Stimulated activated CD8-positive, alpha-beta memory T cell treated with anti-CD3 and anti-CD28 coated beads, Interleukin-7, amount 100 ng/mL, for 48 hours (primary cell): Measurements from ENCODE around the gene TLX1.

ENCODE experiments used
- DNase-seq, 2 donors: peaks; one replicate each; pipeline ENCODE4 v3.0.0-alpha.2; 2020; ENCODE audit warnings: low read depth in 1 of 2; ENCODE audit errors: extremely low read depth in 1 of 2

TLX1 gene

DNA sequence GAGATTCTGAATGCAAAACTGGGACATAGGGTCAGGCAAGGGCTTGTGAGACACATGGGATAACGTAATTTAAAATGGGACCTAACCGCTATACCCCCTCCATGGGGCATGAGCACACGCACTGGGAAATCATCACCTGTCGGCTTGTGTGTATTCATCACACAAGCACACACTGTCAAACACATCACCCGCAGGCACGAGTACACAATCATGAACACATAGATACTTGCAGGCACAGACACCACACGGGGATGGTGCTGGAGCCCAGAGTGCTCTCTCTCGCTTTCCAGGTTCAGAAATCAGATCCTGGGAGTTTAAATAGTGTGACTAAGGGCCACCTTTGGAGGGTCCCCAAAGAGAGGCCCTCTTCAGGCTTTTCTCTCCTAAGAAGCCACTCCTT, 19.6 kb upstream of the TLX1 start:
- no peak for DNase-seq

DNA sequence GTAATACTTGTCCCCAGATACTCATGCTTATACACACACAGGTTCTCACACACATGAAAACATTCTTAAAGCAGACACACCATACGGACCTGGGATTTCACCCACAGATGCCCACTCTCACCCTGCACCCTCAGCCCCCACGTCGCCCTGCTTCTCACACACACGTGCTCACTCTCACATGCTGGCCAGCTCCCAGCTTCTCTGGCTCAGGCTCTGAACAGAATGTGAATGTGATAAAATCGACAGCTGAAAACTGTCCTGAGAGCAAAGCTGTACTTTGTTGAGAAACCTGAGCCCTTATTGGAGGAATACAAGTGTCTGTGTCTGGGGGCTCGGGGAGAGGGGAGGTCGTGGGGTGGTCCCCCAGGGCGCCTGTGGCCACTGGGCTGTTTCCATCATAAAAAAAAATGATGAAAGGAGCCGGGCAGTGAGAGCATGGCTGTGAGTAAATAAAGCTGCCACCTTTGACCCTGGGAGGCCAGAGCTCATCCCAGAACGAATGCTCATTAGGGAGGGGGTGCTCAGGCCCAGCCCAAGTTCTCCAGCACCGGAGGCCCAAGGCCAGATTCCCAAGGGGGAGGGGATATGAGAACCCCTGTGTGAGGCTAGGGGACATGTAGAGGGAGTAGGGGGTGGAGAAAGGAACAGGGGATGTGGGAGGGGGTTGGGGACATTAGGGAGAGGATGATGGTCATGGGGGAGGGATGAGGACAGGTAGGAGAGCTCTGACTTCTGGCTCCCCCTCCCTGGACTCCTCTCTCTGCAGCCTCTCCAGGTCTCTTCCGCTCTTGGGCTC, 18.1 kb upstream of the TLX1 start:
- DNase-seq = no peak

DNA sequence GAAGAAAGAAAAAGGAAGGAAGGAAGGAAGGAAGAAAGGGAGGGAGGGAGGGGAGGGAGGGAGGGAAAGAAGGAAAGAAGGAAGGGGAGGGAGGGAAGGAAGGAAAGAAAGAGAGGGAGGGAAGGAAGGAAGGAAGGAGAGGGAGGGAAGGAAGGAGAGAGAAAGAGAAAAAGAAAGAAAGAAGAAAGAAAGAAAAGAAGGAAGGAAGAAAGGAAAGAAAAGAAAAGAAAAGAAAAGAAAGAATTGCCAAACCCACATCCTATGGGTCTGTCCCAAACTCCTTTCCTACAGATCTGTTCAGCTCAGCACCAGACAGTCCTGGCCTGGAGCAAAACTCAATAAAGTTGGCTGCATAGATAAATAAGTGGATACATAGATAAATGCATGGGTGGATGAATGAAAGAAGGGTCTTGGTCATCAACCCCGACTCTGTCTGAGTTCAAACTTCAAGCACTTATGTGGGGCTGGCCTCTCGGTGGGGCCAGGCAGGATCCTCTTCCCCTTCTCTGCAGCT, 17.2 kb upstream of the TLX1 start:
- no peak for DNase-seq

DNA sequence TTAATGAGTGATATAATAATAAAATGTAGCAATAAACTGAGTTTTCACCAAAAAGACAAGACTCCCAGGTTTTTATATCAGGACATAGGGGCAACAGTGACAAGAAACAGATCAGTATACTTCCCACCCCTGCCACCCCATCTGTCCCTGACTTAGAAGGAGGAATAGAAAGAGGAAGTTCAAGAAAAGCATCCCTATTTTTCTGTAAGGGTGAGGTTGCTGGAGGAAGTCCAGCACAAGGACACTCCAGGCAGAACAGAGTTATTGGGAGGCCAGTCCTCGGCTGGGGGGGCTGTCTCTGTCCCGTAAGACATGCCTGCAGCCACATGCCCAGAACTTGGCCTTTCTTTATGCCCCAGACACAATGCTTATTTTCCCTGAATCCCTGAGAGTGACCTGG, 16.5 kb upstream of the TLX1 start:
- no peak for DNase-seq

DNA sequence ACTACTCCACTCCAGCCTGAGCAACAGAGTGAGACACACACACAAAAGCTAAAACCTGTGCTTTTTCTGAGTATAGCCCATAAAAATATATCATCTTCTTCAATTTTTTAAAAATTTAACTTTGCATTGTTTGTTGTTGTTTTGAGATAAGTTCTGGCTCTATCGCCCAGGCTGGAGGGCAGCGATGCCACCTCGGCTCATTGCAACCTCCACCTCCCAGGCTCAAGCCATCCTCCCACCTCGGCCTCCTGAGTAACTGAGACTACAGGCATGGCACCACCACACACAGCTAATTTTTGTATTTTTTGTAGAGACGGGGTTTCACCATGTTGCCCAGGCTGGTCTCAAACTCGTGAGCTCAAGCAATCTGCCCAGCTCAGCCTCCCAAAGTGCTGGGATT, 14.3 kb upstream of the TLX1 start:
- DNase-seq = no peak

DNA sequence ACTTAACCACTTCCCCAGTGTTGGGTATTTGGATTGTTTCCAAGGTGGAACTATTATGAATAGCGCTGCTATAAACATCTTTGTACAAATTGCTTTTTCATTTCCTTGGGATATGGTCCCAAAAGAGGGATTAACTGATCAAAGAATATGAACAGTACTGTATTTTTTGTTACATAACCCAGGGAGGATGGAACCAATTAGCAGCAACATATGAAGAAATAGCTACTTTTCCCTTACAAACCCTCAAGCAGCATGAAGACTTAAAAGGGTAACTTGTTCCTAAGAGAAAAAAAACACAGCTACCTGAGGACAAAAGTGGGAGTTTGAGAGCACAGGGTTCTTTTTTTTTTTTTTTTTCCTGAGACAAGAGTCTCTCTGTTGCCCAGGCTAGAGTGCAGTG, 13.1 kb upstream of the TLX1 start:
- no peak for DNase-seq

DNA sequence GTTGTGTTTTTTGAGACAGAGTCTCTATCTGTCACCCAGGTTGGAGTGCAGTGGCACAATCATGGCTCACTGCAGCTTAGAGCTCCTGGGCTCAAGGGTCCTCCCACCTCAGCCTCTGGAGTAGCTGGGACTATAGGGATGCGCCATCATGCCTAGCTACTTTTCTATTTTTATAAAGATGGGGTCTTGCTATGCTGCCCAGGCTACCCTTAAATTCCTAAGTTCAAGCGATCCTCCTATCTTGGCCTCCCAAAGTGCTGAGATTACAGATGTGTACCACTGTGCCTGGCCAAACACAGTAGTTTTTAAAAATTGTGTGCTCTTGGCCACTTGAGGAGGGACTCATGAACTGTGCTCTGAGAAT, 10.6 kb upstream of the TLX1 start:
- DNase-seq = no peak

DNA sequence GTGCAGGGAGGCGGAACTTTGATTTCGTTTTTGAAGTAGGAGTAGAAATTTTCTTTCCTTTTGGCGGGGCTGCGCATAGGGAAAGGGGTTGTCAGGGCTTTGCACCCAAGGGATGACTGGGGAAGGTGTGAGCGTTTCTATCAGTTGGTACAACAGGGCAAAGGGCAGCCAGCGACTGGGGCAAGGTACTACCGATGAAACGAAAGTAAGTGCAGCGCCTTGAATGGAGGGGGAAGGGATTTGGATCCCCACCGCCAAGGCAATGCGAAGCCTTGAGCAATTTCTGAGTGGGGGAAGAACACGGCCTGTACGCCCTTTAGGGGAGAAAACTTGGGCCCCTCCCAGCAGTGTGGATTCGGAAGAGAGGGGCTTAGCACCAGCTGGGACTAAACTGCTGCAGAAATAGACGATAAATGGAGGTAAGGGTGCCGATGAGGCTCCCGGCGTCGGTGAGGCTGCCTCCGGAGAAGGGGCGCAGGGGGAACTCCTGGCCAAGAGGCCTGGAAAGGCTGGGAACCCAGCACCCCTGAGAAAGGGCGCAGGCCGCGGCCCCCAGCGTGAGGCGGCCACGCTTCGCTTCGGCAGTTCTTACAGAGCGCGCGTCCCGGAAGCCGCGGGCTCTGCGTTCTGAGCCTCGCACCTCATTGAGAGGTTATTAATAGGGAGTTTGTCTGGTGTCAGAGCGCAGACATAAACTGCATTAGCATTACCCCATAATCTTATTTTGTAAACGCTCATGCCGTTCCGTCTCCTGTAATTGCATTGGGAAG, 10.0 kb upstream of the TLX1 start:
- DNase-seq = no peak

DNA sequence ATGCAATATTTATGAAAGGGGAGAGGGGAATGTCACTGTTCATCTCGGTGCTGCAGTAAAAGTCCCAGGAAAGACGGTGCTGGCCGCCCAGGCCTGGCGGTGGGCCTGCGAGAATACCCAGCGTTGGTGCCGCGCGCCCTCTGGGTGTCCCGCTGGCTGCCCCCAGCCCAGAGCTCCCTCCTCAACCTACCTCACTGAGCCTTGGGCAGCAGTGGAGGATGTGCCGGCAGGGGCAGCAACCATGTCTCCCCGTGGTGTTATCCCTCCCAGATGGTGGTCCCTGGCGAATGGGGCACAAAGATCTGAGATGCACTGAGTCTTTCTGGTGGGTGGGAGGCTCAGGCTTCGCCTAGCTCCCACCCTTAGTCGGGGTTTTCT, 9.5 kb upstream of the TLX1 start:
- DNase-seq = no peak

DNA sequence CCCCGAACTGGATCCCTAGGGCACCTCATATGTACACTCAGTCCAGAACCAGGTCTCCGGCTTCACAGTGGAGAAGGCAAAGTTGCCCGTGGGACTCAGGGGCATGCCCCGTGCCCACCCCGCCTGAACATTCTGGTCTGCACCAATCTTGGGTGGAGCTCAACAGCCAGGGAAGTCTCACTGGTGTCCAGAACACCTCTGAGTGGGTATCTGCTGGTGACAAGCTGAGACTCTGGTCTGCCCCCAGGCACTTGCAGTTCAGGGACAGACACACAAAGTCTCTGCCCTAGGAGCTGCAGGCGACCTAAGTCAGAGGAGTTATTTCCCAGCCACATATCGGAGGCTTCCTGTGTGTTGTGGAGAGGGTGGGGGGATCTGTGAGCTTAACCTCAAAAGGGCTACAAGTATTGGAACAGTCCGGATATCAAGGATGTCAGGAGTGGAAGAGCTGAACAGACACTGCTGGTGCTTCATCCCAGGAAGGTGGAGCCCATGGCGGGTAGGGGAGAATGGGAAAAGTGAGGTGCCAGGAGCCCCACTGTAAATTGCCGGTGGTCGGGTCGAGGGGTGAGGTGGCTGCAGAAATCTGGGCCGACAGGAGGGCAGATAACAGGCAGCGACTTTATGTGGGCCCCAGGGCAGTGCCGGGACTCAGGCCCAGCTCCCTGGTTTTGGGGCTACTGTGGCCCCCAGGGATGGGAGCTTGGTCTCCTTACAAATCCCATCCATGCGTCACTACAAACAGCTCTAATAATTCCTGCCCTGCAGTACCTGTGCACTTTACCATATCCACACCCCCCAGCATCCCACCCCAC, 8.6 kb upstream of the TLX1 start:
- DNase-seq = no peak

DNA sequence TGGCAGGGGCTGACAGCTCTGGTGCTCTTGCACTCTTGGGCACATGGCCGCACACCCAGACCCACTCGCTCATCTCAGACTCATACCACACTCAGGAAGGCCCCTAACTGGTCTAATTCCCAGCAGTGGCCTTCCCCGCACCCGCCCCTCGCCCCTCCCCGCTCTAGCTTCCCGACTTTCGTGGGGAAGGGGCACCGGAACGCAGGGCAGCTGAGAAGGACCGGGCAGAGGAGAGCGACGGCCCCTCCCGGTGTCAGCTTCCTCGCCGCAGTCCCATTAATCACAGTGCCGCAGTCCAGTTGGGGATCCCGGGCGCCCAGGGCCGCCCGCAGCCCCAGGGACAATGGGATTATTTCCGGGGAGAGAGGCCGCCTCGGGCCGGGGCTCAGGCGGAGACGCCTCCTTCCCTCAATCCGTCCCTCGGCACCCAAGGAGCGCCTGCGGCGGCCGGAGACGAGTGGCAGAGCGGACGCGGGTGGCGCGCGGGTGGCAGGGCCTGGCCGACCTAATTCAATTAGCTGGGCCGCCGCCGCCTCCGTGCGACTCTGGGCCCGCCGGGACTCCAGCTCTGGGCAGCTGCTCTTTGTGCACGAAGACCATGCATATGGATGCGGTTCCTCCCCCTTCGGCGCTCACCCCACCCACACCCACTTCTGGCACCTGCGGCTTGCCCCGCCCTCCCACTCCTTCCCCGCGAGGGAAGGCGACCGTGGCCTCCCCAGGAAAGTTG, 7.8 kb upstream of the TLX1 start:
- DNase-seq = no peak

DNA sequence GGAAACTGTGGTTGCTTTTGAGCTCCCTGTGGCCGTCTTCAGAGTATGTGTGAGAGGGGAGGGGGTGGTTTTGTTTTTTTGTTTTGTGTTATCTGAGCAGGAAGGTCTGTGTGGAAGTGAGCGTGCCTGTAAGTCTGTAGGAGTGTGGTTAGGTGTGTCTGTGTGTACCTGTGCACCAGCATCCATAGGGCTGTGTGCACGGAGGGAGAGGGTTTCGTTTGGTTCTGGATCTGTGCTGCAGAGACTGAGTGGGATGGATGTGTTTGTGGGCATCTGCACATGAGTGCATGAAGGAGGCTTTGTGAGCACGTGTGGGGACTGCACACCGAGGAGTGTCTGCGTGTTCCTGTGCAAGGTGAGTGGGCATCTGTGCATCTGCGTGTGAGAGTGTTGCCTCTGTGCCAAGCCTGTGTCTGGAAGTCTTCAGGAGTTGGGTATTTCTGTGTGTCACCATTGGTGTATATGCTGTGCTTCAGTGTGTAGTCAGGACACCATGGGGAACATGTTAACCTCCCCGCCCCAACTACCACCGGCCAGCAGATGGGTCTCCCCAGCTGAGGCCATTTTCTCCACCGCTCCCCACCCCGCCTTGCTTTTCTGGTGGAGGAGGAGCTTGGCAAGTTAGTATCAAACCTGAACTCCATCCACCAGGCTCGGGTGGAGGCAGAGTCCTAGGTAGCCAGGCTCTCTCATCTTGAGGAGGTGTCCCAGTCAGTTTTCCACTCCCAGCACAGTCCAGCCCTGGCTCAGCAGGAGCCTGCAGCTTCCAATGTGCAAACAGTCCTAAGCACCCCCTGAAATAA, 7.1 kb upstream of the TLX1 start:
- no peak for DNase-seq

DNA sequence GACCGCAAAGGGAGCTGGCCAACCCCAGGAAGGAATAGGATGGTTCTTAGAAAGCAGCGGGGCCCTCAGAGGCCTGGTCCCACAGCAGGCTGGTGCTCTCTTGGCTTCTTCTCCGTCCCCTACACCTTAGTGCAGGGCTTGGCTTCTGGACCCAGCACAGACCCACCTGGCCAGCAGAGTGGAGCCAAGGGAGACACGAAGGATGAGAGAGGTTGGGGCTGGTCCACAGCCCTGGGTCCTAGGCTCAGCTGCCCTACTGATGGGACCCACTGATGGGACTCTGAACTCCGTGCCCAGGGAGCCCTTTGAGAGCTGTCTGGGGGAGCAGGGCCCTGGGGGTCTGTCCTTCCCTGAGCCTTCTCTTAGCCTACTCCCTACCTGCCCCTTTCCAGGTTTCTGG, 6.2 kb upstream of the TLX1 start:
- no peak for DNase-seq

DNA sequence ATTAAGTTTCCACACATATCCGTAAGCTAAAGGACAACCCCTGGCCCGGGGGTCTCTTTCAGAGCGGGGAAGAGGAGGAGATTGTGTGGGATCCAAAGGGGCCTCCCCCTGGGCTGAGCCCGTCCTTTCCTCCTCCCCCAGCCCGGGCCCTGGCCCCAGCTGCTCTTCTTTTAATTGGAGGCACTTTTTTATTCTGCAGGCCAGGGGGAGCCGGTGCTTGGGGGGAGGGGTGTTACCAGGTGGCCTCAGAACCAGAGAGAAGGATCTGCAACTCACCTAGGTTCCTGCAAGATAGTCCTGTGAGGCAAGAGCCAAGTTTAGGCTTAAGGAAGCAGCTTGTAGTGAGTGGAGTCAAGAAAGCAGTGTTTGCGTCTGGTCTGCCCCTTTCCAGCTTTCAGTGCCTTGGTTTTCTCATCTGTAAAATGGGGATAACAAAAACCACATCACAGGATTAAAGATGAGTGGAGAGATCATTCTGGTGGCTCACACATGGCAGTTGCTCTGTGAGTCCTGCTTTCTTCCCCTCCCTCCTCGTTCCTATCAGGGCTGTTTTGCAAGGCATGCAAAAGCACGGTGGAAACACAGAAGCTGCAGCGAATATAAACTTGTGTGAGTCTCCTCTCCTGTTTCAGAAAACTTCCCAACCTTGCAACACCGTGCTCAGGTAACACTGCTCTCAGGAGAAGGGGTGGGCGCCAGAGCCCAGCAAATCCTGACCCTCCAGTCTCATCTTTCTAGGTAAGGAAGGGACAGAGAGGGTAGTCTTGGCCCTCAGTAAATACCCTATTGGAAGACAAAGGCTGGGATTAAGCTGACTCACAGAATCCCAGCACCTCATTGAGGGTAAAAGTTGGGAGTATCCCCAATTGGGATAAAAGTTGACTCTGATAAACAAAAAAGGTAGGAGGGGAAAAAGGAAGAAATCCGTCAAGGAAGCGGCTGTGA, 4.1 kb upstream of the TLX1 start:
- no peak for DNase-seq

DNA sequence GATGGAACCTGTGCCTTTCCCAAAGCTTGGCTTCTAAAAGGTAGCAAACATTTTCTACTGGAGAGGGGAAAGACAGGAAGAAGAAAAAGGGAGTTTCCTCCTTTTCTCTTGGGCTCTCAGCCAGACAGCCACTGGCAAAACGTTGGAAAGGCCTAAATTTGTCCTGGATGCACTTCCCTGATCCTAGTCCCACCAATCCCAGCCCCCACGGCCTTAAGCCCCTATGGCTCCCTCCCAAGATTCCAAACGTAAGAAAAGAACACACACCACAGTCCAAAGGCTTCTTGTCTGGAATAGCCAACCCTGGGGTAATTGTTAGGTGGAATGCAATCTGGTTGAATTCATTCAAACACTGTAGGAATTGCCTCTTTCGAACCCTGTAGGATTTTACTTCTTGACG, 959 bp upstream of the TLX1 start:
- DNase-seq = no peak

DNA sequence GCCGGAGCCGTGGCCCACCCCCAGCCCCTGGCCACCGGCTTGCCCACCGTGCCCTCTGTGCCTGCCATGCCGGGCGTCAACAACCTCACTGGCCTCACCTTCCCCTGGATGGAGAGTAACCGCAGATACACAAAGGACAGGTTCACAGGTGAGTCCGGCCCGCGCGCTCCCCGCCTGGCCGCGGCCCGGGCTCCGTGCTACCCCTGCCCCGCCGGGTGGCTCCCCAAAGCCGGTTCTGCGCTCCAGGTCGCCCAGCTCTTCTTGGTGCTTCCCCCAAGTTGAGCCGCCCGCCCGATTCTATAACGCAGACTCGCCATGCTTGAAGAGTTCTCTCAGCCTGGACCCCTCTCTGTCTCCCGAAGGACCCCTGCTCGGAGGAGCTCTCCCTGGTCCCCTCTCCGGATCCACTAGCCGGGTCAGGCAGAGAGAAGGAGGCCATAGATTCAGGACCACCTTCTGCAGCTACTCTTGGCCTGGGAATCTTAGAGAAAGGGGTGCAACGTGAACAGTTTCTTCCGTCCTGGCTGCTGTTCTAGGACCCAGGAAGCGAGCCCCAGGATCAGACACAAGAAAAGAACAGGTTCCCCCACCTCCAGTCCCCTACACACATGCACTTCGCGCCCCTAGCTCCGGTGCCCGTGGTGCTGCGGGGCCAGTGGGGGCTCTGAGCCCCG, 999 bp downstream of the TLX1 start:
- no peak for DNase-seq

DNA sequence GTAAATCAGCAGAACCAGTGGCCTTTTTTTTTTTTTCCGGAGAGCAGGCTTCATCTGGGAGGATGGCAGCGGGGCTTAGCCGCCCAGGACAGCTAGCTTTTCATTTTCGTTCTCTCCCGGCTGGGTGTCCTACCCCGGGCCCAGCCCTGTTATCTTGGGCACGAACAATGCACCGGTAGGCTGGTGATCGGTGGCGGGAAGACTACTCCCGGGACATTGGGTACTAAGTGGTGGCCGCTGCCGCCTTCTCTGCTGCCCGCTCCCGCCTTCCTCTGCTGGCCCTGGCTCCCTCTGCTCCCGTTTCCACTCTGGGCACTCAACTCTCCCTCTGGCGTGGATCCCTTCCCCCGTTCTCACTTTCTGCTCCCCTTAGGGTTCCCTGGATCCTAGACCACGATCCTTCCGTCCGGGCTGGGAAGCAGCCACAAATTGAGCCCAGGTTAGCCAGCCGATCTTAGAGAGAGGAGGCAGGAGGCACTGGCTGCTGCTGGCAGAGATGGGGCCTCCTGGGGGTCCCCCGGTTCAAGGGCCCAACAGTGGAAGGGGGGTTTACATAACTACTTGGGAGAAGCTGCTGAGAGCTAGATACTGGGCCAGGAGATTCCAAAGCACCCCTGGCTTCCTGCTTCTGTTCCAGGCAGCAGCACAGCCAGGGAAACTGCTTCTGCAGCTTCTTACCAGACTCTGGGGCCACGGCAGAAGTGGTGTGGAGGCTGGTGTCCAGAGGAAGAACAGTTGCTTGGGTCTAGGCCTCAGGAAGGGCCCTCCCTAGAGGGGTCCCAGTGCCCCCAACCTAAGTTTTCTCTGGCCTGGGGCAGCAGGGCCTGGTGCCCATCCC, 1.8 kb downstream of the TLX1 start:
- DNase-seq = no peak
